Islet precursor cell (in vitro differentiated cells): ENCODE results near the gene NR3C1.

ENCODE experiments used
- DNase-seq: peaks from one replicate; pipeline ENCODE4 v3.0.0-alpha.2; 2018

Gene NR3C1

GRCh38 chr5:143398053-143398355, 5.5 kb downstream of the NR3C1 start:
- DNase-seq: no peak

GRCh38 chr5:143397302-143398052, 6.0 kb downstream of the NR3C1 start:
- DNase-seq: no peak

- no peak for DNase-seq
Observed at GRCh38 chr5:143396353-143396940, 7.0 kb downstream of the NR3C1 start.

- no peak for DNase-seq
Observed at GRCh38 chr5:143395638-143396352, 7.7 kb downstream of the NR3C1 start.

GRCh38 chr5:143393524-143393923, 10.0 kb downstream of the NR3C1 start:
- no peak for DNase-seq

- no peak for DNase-seq
Observed at GRCh38 chr5:143390941-143391340, 12.5 kb downstream of the NR3C1 start.

- DNase-seq: no peak
Observed at GRCh38 chr5:143390258-143390657, 13.2 kb downstream of the NR3C1 start.

GRCh38 chr5:143386725-143387124, 16.8 kb downstream of the NR3C1 start:
- DNase-seq: no peak

GRCh38 chr5:143384865-143385657, 18.4 kb downstream of the NR3C1 start:
- no peak for DNase-seq

GRCh38 chr5:143383988-143384387, 19.5 kb downstream of the NR3C1 start:
- no peak for DNase-seq

GRCh38 chr5:143379606-143380005, 23.9 kb downstream of the NR3C1 start:
- DNase-seq: no peak

GRCh38 chr5:143376911-143377813, 26.3 kb downstream of the NR3C1 start:
- peak; percentile 70 for DNase-seq

- DNase-seq: no peak
Observed at GRCh38 chr5:143376195-143376779, 27.2 kb downstream of the NR3C1 start.

- no peak for DNase-seq
Observed at GRCh38 chr5:143374496-143375217, 28.8 kb downstream of the NR3C1 start.

GRCh38 chr5:143373076-143373475, 30.4 kb downstream of the NR3C1 start:
- no peak for DNase-seq

- DNase-seq: no peak
Observed at GRCh38 chr5:143372187-143372829, 31.2 kb downstream of the NR3C1 start.

- no peak for DNase-seq
Observed at GRCh38 chr5:143370440-143370839, 33.0 kb downstream of the NR3C1 start.

- no peak for DNase-seq
Observed at GRCh38 chr5:143364061-143364460, 39.4 kb downstream of the NR3C1 start.

GRCh38 chr5:143362664-143363227, 40.7 kb downstream of the NR3C1 start:
- no peak for DNase-seq

- DNase-seq: no peak
Observed at GRCh38 chr5:143361438-143361837, 42.0 kb downstream of the NR3C1 start.
